Measurements from ENCODE around the gene BATF3. TPM values are rescaled to one million over a fixed set of nuclear protein-coding genes. Genes with fewer than 3 reads are reported as not detected.

Gene BATF3
- polyA plus RNA-seq, 2 of the 4 experiments (the other 2 are of a cell fraction) = 6.4 to 8.9 TPM

GRCh38 chr1:212689758-212690529, 9.7 kb downstream of the BATF3 start:
- no peaks in the 10 kb centered on the region for H3K9me3 ChIP-seq
- 88% methylated on average over 12 of the region's 12 CpGs for WGBS (ENCODE audit: missing lambda C conversion rate)
- CTCF ChIA-PET = interaction anchor here (0.9 to 2.1 kb wide), 5 partner anchors 8 to 235 kb away, joined by 3 to 11 read pairs (median 3); partner anchors contain the start of gene BATF3
- DNase-seq (ENCODE audit: low read depth in 1 of 2, low spot score in 1 of 2) = no peak
- no peak for ATAC-seq
- TF ChIP-seq ZFP36 (IDR thresholded peaks at IDR 0.05; ENCODE audit: borderline replicate concordance, partially characterized antibody) (no peak), KDM1A (IDR thresholded peaks at IDR 0.05; ENCODE audit: low read depth) (no peak), MAFK (IDR thresholded peaks at IDR 0.05; ENCODE audit: partially characterized antibody) (no peak), RAD21 (conservative IDR thresholded peaks at IDR 0.05 in 1 of 2, IDR thresholded peaks at IDR 0.05 in 1 of 2) (no peak), EHF (CRISPR knock-in tag; IDR thresholded peaks at IDR 0.05) (no peak), FOSB (CRISPR knock-in tag; IDR thresholded peaks at IDR 0.05) (no peak), HEYL (CRISPR knock-in tag; IDR thresholded peaks at IDR 0.05) (no peak), CBX2 (IDR thresholded peaks at IDR 0.05; ENCODE audit: borderline replicate concordance, low read depth) (no peak), HDAC2 (IDR thresholded peaks at IDR 0.05) (no peak), EP300 (IDR thresholded peaks at IDR 0.05) (no peak), SREBF2 (IDR thresholded peaks at IDR 0.05) (no peak), CHD2 (IDR thresholded peaks at IDR 0.05; ENCODE audit: low read length, partially characterized antibody) (no peak), ZSCAN20 (CRISPR knock-in tag; IDR thresholded peaks at IDR 0.05) (no peak), FOSL2 (IDR thresholded peaks at IDR 0.05) (no peak), FOSL2 (CRISPR knock-in tag; IDR thresholded peaks at IDR 0.05) (no peak), REST (IDR thresholded peaks at IDR 0.05) (no peak), ZNF302 (CRISPR knock-in tag; IDR thresholded peaks at IDR 0.05) (no peak)
- H3K4me1 ChIP-seq = no peaks in the 10 kb centered on the region
- H3K4me2 ChIP-seq = no peak overlapping the region
- H3K27ac ChIP-seq = no peak overlapping the region
- no peak overlapping the region for H3K4me3 ChIP-seq
- no peak for FAIRE-seq
- POLR2A ChIA-PET = no interaction called here

DNA sequence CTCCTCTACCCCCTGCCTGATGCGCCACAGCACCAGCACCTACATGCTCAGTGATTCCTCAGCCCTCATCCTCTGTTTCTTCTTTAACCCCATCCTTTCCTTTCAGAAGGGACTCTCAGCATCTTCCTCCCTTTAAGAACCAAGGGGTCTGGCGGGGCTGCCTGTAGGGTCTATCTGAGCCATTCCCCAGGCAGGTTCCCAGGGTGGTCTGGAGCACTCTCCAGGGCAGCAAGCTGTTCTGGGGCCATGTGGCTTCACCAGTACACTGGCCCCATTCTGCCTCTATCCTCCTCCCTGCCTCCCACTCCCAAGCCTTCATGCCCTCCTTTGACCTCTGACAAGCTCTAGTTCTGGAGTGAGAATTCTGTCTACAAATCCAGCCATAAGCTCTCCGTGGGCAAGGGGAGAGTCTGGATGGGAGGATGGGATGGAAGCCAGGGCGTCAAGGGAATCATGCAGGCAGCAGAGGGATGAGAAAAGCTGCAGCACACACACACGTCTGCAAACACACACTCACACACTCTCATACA, 10.4 kb downstream of the BATF3 start:
- TF ChIP-seq BHLHE40 (IDR thresholded peaks at IDR 0.05; ENCODE audit: low read depth, low read length) (no peak), REST (IDR thresholded peaks at IDR 0.05) (no peak), HOXA7 (CRISPR knock-in tag; IDR thresholded peaks at IDR 0.05) (no peak), CHD4 (IDR thresholded peaks at IDR 0.05; ENCODE audit: borderline replicate concordance) (no peak), MAX (IDR thresholded peaks at IDR 0.05) (no peak), ZFP36 (IDR thresholded peaks at IDR 0.05; ENCODE audit: borderline replicate concordance, partially characterized antibody) (no peak), PHF8 (IDR thresholded peaks at IDR 0.05; ENCODE audit: borderline replicate concordance, low read depth) (no peak), NFE2L2 (conservative IDR thresholded peaks at IDR 0.05; ENCODE audit: low read length) (no peak), ESRRA (IDR thresholded peaks at IDR 0.05; ENCODE audit: borderline replicate concordance, low read length) (no peak)

More for the DNA sequence above, 10.4 kb downstream of the BATF3 start:
- Histone ChIP-seq H3K4me1 (no peaks in the 10 kb centered on the region), H3K4me3 (no peak overlapping the region), H3K4me2 (no peak overlapping the region), H3K9me3 (no peaks in the 10 kb centered on the region), H3K27ac (no peak overlapping the region)
- DNase-seq (ENCODE audit: low read depth in 1 of 2, low spot score in 1 of 2) (no peak), ATAC-seq (no peak), FAIRE-seq (no peak)
- WGBS (ENCODE audit: missing lambda C conversion rate) = 60% methylated on average over 5 of the region's 5 CpGs
- POLR2A ChIA-PET = no interaction called here
- CTCF ChIA-PET = interaction anchor here (0.9 to 2.1 kb wide), 4 partner anchors 9 to 212 kb away, joined by 3 to 11 read pairs (median 4); partner anchors contain the start of gene BATF3
